ENCODE results near the gene PRELP.

PRELP gene

DNA sequence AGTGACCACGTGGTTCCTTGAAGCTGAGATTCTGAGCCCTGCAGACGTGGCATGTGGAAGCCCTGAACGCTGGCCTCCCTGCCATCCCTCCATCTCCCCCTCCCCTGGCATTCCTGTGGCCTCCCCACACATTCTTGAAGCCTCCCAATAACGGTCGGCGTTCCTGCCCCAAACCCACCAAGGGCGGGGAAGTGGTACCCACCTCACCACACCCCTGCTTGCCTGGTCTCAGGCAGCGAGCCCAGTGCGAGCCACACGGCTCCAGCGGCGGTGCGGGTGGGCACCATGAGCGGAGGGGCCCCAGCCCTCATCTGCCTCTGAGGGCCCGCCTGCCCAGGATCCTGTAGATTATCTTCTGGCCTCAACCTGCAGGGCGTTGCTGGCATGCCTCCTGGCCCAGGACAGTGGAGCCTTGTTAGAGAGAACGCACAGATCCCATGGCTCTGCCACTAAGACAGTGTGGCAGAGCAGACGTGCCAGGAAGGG is 20.6 kb upstream of the PRELP start:
- no peak for DNase-seq

DNA sequence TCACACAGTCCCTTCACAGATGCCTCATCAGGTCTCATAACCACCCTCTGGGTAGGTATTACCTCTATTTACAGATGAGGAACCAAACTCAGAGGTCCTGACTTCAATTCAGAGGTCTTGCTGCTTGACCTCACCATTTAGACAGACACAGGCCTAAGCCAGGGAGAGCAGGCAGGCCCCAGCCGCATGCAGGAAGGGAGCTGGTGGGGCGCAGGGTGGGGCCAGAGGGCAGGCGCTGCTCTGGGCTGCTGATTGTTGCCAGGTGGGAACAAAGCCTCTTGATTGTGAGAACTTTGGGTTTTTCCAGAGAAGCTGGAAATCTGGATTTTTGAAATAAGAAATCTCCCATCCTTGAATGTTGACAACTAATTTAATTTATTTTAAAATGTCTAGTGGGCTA is 19.9 kb upstream of the PRELP start:
- DNase-seq = no peak

DNA sequence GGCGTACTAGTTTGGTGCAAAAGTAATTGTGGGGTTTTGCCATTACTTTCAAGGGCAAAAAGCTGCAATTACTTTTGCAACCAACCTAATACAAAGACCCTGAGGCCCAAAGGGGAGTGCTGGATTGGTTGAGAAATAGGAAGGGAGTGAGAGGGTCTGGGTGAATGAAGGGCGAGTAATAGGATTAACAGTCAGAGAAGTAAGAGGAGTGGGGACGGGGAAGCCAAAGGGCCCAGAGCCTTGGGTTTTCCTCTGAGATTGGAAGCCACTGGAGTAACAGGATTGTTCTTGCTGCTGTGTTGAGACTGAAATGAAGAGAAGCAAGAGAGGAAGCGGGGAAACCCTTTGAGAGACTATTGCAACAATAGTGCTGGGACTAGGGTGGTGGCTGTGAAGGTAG is 19.0 kb upstream of the PRELP start:
- DNase-seq = no peak

DNA sequence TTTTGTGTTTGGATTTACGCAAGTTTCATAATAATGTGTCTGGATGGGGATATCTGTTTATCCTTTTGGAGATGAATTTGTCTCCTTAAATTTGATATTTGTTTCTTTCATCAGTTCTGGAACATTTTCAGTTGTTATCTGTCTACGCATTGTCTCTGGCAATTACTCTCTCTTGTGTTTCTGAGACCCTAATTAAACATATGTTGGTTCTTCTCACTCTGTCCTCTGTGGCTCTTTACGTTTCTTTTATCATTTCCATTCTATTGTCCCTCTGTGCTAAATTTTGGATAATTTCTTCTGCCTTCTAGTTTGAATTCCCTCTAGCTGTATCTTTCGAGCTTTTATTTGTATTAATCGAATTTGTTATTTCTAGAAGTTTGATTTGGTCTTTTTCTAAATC is 17.5 kb upstream of the PRELP start:
- no peak for DNase-seq

DNA sequence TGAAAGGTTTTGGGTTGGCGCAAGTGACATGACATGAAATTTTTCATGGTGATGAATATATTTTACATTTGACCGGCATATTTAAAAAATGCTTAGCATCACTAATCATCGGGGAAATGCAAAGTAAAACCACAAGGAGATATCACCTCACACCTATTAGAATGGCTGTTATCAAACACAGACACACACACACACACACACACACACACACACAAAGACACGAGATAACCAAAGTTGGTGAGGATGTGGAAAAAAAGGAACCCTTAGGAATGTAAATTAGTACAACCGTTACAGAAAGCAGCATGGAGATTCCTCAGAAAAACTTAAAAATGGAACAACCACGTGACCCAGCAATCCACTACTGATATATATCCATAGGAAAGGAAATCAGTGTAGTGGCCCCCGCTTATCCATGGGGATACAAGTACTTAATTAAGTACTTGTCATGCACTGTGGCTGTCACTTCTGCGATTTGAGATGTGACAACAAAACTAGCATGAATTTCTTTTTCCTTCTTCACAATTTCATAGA is 15.9 kb upstream of the PRELP start:
- no peak for DNase-seq

DNA sequence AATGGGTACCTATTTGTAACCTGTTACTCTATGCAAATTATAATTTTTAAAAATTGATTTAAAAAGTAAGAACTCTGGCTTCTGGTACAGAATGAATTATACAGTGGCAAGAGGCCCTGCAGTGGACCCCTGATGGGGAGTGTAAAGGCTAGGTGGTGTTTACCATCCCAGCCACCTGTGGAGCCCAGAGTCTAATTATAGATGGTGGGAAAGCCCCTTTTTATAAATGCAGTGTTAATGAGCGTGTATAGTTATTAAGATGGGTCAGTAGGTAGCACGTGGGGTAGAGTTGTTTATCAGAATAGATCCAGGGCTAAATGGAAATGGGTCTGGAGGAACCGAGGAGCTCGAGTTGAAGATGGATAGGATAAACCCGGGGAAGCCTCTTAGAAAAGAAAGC is 13.9 kb upstream of the PRELP start:
- DNase-seq = no peak

DNA sequence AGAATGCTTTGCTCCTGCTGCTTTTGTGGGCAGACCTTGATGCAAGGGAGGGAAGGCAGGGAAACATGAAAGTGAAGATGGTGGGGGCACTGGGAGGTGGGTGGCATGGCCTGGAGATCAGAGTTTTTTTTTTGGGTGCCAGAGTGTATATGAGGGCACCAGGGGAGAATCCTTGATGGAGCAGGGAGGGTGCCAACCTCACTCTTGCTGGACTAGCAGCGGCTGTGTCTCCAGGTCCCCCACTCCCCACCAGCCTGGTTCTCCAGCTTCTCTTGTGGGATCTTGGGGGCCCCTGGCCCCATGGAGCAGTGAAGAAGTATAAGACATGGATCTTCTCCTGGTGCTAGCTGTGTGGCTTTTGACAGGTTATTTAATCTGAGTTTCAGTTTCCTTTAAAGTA is 13.5 kb upstream of the PRELP start:
- DNase-seq = no peak

DNA sequence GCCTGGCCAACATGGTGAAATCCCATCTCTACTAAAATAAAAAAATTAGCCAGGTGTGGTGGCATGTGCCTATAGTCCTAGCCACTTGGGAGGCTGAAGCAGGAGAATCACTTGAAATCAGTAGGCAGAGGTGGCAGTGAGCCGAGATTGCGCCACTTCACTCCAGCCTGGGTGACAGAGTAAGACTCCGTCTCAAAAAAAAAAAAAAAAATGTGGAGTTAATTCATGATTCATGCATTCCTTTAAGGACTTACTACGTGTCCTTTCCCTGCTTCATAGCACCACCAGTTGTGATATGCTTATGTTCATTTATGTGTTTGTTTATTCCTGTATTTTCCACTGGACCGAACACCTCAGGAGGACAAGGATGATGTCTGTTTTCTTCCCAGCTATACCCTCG is 12.7 kb upstream of the PRELP start:
- peak; percentile 73 for DNase-seq

DNA sequence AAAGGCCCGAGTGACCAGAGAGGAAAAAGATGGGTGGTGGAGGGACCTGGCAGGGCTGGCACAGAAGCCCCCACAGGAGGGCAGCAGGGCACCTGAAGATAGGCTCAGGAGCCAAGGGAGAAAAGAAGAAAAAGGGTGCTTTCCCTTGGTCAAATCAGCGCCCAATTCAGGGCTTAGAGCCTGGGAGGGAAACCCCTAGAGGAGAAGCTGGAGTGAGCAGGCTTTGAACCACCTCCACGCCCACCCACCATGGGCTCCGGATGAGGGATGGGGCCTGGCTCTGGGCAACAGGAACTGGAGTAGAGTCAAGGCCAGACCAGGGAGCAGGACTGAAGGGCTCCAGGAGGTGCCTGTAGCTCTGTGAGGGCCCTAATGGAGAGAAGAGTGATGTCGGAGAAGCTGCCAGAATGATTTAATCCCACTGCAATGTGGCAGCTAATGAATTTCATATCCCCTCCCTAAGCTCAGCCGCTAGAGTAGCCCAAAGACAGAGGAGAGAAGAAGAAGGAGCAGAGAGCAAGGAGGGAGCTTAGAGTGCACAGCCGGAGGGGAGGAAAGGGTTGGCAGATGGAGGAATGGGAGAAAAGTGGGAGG is 12.0 kb upstream of the PRELP start:
- DNase-seq = no peak

DNA sequence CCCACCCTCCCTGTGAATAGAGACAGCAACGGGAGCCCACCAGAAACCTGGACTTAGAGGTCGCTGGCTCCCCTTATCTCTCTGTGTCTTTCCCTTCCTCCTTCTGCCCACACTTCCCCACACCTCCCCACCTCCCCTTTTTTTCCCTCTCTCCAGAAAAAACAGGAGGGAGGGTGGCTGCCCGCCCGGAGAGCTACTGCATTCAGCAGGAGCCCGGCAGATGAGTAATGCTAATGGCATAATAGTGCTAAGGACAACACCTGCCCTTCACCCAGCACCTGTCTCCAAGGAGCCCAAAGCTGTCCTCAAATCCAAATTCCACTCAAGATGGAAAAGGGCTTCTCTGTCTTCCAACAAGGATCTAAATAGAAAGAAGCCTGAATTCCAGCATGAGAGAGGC is 11.4 kb upstream of the PRELP start:
- no peak for DNase-seq

DNA sequence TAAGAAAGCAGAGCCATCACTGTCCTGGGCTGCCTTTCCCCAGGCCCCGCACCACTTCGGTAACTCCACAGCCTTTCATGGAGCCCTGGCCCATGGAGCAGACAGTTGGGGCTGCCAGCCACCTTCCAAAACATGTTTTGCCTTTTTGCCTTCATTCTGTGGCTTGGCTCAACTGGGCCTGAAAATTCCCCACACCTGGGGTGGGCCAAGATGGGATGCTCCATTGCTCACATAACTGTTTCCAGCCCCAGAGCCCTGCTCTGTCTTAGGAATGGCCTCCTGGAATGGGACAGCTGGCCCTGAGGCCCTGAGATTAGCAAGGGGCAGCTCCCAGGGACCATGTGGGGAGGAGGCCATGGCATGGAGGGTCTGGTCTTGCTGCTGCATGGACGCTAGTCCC is 10.9 kb upstream of the PRELP start:
- no peak for DNase-seq

DNA sequence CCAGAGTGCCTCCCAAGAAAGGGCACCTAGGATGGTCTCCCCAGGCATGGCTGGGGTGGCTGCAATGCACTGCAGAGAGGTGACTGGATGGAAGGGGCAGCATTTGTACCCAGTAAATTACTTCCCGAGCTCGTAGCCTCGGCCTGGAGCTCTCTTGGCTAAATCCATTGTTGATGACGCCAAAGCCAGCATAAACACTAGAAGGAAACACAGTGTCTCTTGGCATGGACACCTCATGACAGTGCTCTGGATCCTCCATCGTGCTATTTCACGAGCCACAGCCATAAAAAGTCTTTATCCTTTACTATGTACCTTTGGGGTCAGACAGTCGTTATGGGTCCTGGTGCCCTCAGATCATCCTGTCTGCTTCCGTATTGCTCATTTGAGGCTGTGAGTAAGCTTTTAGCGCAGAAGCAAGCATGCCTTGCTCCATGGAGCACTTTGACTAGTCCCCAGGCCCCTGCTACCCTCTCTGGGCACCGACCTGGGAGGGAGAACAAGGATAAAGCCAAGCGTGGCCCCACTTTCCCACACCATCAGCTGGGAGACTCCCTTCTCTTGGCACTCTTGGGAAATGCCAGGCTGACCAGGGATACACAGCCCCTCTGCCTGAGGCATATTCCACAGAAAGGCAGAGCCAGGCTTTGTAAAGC is 10.3 kb upstream of the PRELP start:
- no peak for DNase-seq

DNA sequence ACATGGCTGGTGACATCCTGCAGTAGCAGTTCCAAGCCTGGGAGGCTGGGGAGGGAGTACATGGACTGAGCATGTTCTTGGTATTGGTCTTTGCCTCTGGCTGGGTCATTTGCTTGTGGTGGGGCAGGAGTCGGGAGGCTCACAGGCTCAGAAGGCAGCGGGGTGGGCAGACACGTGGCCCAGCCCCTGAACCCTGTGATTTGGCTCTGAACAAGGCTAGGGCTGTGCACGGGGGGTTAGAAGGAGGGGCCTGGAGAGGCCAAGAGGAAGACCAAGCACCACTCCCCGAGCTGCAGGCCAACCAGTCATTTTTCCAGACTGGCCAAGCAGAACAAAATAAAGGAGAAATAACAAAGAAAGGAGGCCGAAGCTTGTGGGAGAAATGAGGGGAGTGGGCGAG is 9.7 kb upstream of the PRELP start:
- no peak for DNase-seq

DNA sequence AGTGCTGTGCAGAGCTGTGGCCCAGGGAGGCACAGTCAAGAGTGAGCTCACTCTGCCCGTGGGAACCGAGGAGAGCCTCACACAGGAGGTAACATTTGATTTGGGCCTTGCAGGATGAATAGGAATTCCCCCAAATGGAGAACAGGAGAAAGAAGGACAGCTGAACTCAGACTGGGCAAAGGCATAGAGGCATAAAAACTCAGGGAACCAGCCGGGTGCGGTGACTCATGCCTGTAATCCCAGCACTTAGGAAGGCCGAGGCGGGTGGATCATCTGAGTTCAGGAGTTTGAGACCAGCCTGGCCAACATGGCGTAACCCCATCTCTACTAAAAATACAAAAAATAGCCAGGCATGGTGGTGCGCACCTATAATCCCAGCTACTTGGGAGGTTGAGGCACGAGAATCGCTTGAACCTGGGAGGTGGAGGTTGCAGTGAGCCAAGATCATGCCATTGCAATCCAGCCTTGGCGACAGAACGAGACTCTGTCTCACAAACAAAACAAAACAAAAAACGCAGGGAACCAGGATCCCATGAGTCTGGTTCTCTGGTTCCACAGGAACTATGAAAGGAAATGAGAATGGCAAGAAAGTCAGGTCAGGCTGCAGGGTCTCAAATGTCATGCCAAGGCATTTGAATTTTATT is 8.6 kb upstream of the PRELP start:
- DNase-seq = peak; percentile 35

DNA sequence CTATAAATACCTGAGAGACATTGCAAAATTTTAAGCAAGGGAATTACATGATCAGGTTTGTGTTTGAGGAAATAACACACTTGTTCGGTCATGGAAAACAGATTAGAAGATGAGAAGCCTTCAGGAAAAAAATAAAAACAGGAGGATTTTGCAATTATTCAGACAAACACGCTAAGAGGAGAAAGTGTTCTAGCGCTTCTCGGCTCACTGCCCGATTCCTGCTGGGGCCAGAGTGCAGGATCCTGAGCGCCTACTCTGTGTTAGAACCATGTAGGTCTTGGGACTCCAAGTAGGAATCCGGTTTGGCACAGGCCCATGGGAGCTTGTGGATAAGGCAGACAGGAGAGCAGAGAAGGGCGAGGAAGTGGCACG is 8.1 kb upstream of the PRELP start:
- DNase-seq = no peak

DNA sequence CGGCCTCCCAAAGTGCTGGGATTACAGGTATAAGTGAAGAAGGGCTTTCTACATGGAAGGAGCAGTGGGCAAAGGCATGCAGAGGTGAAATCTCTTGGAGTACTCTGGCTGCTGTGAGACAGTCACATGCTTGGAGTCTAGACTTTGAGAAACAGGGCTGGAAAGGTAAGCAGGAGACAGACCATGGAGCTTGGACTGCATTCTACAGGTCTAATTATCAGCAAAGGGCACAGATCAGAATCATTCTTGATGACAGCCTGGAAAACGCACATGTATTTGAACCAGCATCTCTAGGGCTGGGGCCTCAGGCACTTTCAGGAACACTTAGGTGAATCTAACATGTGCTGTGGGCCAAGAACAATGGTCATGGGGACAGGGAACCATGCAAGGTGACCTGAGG is 7.3 kb upstream of the PRELP start:
- no peak for DNase-seq

DNA sequence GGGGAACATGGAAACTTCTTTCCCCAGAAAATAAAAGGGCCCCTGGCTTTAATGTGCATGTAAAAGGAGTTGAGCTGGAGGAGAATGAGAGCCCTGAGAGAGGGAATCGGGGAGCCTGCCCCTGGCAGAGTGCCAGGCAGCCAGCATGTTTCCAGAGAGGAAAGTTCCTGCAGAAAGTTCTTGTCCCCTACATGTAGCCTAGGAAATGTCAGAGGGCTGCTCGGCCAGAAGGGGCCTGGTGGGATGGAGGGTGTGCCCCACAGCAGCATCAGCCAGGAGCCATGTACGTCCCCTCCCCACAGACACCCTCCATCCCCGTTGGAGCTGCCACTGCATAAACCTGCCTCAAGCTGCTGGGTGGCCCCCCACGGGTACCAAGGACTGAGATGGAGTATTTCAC is 5.4 kb upstream of the PRELP start:
- no peak for DNase-seq

DNA sequence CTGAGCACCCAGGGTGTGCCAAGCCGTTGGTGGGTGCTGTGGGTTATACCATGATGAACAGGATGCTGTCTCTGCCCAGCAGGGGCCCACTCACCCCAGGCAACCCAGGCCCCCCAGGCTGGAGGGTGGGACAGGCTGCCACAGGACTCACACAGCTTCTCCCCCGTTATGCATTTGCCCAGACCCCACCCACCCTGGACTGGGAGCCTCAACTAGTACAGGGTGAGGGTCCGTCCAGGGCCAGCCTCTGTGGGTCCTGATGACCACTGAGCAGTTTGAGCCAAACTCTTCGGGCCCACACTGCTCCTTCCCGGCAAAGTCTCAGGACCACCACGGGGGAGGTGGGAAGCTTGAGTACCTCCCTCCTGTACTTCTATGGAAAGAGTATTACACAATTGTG is 3.8 kb upstream of the PRELP start:
- no peak for DNase-seq

DNA sequence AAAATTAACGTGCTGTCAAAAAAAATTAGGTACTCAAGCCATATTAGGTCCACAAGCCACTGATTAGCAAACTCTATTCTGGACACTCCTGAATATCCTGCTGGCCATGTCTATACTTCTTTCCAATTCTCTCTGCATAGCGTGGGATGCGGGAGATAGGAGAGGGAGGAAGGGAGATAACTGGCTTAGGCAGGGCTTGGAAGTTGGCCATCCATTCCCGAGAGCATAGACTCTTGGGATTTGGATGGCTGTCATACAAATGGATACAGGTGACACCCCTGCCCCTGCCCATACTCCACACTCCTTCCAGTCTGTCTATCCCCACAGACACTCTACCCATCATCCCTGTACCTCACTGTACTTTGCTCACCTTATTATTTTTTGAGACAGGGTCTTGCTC is 2.3 kb upstream of the PRELP start:
- DNase-seq = no peak

DNA sequence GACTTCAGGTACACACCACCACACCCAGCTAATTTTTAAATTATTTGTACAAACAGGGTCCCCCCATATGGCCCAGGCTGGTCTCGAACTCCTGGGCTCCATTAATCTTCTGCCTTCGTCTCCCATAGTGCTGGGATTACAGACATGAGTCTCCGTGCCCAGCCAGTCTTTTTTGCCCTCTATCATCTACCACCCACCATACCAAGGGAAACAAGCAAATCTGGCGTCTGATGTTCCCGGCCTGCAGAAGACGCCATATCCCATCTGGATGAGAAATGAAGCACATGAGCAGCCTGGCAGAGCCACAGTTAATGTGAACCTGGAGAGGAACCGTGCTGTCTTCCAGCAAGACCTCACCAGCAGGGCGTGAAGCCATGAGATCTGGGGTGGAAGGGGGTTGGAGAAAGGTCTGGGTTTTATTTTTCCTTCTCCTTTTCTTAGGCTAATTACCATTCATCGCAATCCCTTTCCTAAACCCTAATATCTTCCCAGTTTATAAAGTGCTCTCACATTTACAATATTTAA is 1.8 kb upstream of the PRELP start:
- DNase-seq = no peak

DNA sequence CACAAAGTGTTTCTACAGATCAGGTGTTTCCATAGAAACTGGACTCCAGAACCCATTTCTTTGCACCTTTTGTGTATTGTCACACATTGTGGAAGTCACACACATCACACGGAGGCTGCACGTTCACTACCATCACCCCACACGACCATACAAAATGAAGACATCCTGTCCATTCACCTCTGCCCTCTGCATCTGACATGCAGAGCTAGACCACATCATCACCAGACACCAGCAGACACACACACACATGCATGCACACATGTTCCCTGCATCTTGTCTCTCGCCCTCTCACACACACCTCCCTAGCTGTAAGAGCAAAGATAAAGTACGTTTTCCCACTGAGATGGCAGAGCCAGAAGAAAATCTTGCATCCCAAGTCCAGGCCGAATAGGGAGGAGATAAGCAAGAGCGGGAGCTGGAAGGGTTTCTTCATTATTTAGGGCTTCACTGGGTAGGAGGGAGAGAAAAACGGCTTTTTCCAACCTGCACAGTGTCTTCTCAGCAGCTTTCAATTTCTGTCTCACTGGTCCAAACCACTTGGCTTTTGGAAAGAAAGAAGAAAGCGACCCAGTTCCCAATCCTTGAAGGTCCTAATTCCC is 709 bp downstream of the PRELP start:
- DNase-seq = no peak

DNA sequence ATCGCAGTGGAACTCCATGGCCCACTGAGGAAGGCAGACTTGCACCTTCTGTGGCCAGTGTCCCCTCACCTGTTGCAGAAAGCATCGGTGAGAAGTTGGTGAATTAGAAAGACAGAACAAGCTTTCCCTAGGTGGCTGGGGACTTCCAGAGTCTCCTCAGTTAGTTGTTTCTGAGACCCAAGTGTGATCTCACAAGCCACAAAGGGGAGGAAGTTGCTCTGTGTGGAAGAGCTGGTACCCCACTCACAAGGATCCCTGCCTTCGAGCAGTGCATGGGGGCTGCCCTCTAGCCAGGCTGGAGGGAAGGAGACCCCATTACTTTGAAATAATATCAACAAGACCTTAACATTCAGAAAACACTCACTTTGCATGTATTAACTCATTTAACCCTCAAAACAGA is 2.1 kb downstream of the PRELP start:
- DNase-seq = no peak

DNA sequence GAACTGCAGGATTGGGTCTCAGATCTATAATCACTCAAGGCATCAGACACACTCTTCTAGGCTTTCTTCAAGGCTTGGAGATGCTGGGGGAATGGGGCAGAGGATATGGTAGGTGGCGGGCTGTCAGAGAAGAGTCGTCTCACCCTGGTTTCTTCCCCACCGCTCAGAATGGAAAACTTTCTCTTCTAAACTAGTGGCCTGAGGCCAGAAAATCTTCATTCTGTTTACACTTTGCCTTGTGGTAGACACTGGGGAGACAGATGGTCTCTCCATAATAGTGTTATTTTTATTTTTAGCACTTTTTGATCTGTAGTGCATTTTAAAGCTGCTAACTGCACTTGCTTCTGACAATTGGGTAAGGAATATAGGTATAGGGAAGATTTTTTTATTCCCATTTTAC is 2.6 kb downstream of the PRELP start:
- no peak for DNase-seq

DNA sequence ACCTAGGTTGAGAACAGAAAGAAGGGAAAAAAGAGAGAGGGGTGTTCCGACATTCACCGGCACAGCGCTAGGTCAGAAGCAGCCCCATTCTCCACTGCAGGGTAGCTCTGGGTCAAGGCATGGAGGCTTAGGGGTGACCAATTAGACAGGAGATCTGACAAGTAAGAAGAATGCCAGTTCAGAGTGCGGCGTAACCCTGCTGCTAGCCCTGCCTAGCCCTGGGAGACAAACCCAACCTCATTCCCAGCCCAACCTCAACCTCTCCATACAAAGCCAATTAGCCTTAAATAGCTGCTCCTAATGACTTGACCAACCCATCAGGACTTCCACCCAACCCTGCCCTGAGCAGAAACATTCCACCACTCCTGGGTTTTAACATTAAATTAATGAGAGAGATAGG is 3.4 kb downstream of the PRELP start:
- DNase-seq = no peak

Measured in HCEC 1CT (cell line).